ENCODE results near the gene CD160.

The CD160 gene

DNA sequence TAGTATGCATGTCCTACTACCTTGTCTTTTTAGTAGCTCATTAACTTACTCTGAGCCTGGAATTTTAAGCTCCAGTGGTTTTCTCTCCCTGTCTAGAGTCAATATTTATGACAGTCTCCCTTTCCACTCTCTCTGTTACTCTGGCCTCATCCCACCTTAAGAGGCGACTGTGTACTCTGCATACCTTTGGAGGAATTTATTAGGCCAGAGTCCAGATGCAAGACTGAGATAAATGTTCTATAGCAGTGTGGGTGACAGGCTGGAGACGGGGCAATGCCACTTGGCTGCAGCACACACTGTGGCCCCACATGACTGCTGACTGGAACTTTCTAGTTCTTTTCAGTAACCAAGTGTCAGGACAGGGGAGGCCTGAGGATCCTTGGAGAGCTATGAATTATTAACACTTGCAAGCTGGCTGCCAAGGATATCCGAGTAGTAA is 8.1 kb upstream of the CD160 start (continued):
- TF ChIP-seq, protein P1, sequence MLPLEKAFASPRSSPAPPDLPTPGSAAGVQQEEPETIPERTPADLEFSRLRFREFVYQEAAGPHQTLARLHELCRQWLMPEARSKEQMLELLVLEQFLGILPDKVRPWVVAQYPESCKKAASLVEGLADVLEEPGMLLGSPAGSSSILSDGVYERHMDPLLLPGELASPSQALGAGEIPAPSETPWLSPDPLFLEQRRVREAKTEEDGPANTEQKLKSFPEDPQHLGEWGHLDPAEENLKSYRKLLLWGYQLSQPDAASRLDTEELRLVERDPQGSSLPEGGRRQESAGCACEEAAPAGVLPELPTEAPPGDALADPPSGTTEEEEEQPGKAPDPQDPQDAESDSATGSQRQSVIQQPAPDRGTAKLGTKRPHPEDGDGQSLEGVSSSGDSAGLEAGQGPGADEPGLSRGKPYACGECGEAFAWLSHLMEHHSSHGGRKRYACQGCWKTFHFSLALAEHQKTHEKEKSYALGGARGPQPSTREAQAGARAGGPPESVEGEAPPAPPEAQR (tag by site-specific recombination; IDR thresholded peaks at IDR 0.05) = no peak
- TF ChIP-seq, protein P2, sequence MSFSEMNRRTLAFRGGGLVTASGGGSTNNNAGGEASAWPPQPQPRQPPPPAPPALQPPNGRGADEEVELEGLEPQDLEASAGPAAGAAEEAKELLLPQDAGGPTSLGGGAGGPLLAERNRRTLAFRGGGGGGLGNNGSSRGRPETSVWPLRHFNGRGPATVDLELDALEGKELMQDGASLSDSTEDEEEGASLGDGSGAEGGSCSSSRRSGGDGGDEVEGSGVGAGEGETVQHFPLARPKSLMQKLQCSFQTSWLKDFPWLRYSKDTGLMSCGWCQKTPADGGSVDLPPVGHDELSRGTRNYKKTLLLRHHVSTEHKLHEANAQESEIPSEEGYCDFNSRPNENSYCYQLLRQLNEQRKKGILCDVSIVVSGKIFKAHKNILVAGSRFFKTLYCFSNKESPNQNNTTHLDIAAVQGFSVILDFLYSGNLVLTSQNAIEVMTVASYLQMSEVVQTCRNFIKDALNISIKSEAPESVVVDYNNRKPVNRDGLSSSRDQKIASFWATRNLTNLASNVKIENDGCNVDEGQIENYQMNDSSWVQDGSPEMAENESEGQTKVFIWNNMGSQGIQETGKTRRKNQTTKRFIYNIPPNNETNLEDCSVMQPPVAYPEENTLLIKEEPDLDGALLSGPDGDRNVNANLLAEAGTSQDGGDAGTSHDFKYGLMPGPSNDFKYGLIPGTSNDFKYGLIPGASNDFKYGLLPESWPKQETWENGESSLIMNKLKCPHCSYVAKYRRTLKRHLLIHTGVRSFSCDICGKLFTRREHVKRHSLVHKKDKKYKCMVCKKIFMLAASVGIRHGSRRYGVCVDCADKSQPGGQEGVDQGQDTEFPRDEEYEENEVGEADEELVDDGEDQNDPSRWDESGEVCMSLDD (tag by site-specific recombination; IDR thresholded peaks at IDR 0.05) = no peak
- no peak for TF ChIP-seq ZNF626 (tag by site-specific recombination; IDR thresholded peaks at IDR 0.05)
- no peak for TF ChIP-seq SETDB1 (IDR thresholded peaks at IDR 0.05; ENCODE audit: insufficient read length, low read length)
- no peak for TF ChIP-seq YY2 (tag by site-specific recombination; IDR thresholded peaks at IDR 0.05)
- no peak for TF ChIP-seq ZNF37A (tag by site-specific recombination; IDR thresholded peaks at IDR 0.05)
- no peak for TF ChIP-seq ZSCAN16 (tag by site-specific recombination; IDR thresholded peaks at IDR 0.05)
- no peak for TF ChIP-seq ZNF600 (tag by site-specific recombination; IDR thresholded peaks at IDR 0.05)
- no peak for TF ChIP-seq ZNF324 (tag by site-specific recombination; IDR thresholded peaks at IDR 0.05)
- TF ChIP-seq ZNF777 (tag by site-specific recombination; IDR thresholded peaks at IDR 0.05; ENCODE audit: borderline replicate concordance) = no peak

DNA sequence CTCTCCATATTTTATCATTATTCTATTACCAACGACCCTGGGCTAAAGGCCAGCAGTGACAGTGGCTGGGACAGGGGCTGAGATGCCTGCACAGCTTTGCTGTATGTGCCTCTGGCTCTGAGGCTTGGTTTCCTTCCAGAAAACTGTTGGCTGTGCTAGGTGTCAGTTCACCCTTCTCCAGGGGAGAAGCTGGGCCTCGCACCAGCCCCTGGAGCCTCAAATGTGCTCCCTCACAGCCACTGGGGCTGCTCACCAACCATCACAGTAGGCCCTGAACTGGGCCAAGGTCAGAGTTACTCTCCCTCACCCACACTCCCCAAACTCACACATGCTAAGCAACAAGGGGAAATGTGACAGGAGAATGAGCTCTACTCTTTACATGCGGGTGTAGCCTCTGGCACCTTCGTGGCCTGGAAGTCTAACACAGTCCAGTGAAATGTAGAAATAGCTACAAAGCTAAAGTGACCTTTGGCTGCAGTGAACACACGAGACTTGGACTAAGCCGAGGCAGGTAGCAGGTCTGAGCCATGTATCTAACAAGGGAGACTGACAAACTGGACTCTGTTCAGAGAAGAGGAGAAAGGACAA is 4.7 kb upstream of the CD160 start:
- Histone ChIP-seq H3K27ac (ENCODE audit: extremely low read depth, low read depth, low read length) (no peak overlapping the region), H3K9me3 (ENCODE audit: control insufficient read depth, insufficient read depth, low read depth, low read length) (no peaks in the 10 kb centered on the region), H3K4me1 (ENCODE audit: control insufficient read depth, insufficient read depth, low read length) (no peaks in the 10 kb centered on the region), H3K4me3 (ENCODE audit: low read depth, low read length) (no peak overlapping the region), H3K36me3 (ENCODE audit: control insufficient read depth in 2 of 2, insufficient read depth in 1 of 2, low read length in 2 of 2) (no peaks in the 10 kb centered on the region; a peak in 1 of 3 replicates)
- CTCF ChIA-PET = interaction anchor here (0.9 kb wide), 1 partner anchor 131 kb away, joined by 3 read pairs; the partner anchor contains the start of gene NUDT17
- POLR2A ChIA-PET = interaction anchor here (0.7 kb wide), 1 partner anchor 25 kb away, joined by 3 read pairs; no protein-coding TSS in a partner anchor
- TF ChIP-seq ZNF311 (tag by site-specific recombination; IDR thresholded peaks at IDR 0.05; ENCODE audit: borderline replicate concordance) = no peak
- no peak for TF ChIP-seq HOXC10 (CRISPR knock-in tag; IDR thresholded peaks at IDR 0.05)

DNA sequence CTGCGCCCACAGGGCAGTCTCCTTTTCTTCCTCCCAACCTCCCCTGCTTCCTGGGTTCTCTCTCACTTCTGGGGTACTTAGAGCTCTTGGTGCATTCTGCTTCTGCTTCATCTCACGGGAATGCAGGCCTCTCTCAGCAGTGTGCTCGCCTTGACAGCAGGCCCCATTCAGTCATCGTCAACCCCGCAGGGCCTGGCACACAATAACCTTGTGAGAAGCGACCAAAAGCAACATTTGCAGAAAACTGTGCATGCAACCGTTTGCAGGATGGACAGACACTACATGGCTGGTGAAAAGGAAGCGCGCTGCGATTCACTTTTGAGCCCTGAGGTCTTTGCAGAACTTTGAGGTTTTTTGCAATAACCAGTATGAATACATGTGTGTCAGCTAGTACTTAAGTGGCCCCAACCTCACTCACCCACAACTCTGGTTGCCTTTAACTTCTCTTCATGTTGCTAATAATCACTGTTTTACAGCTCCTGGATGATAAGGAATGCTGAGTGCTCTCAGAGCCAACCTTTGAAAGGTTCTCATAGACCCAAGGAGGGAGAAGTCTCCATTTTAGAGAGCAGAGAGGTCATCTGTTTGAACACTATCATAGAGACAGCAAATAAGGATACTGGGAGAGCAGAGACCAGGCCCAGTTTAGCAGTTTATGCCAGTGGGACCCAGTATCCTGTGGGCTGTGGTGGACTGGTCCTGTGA is 2.5 kb upstream of the CD160 start:
- ChIA-PET CTCF (interaction anchor here (1.0 to 1.1 kb wide), 2 partner anchors 9 to 25 kb away, joined by 3 to 4 read pairs; no protein-coding TSS in a partner anchor), POLR2A (no interaction called here)
- Histone ChIP-seq H3K36me3 (ENCODE audit: control insufficient read depth in 2 of 2, insufficient read depth in 1 of 2, low read length in 2 of 2) (no peaks in the 10 kb centered on the region; a peak in 1 of 3 replicates), H3K27ac (ENCODE audit: extremely low read depth, low read depth, low read length) (no peak overlapping the region), H3K9me3 (ENCODE audit: control insufficient read depth, insufficient read depth, low read depth, low read length) (no peaks in the 10 kb centered on the region), H3K4me3 (ENCODE audit: low read depth, low read length) (no peak overlapping the region), H3K4me1 (ENCODE audit: control insufficient read depth, insufficient read depth, low read length) (no peaks in the 10 kb centered on the region)
- TF ChIP-seq ZNF202 (tag by site-specific recombination; IDR thresholded peaks at IDR 0.05; ENCODE audit: borderline replicate concordance) (no peak), ZNF501 (tag by site-specific recombination; IDR thresholded peaks at IDR 0.05) (no peak), ZSCAN30 (tag by site-specific recombination; IDR thresholded peaks at IDR 0.05) (no peak)

DNA sequence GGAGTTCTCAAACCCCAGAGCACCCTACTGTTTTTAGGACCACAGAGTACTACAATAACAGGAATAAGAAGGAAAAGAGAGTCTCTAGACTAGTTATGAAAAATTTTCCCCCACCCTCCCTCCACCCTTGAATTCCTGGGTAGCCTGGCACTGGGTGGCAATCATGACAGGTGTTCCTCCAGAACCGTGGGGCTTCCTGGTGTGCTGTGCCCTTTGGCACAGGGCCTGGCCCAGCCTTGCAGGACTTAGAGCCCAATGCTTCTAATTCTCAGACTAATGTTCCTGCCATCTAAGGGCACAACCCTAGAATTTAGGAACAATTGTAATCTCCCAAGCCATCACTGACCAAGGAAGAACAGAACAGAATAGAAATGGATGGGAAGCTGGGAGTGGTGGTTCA is 1.5 kb upstream of the CD160 start:
- POLR2A ChIA-PET = no interaction called here
- no peaks in the 10 kb centered on the region; a peak in 1 of 3 replicates for H3K36me3 ChIP-seq (ENCODE audit: control insufficient read depth in 2 of 2, insufficient read depth in 1 of 2, low read length in 2 of 2)
- no peaks in the 10 kb centered on the region for H3K9me3 ChIP-seq (ENCODE audit: control insufficient read depth, insufficient read depth, low read depth, low read length)
- H3K27ac ChIP-seq (ENCODE audit: extremely low read depth, low read depth, low read length) = no peak overlapping the region
- CTCF ChIA-PET = no interaction called here
- H3K4me1 ChIP-seq (ENCODE audit: control insufficient read depth, insufficient read depth, low read length) = no peaks in the 10 kb centered on the region
- H3K4me3 ChIP-seq (ENCODE audit: low read depth, low read length) = no peak overlapping the region
- TF ChIP-seq ZNF366 (tag by site-specific recombination; conservative IDR thresholded peaks at IDR 0.05) = no peak
- no peak for TF ChIP-seq ZNF341 (tag by site-specific recombination; IDR thresholded peaks at IDR 0.05; ENCODE audit: low read depth)
- TF ChIP-seq GLIS1 (tag by site-specific recombination; IDR thresholded peaks at IDR 0.05) = no peak
- no peak for TF ChIP-seq REPIN1 (tag by site-specific recombination; IDR thresholded peaks at IDR 0.05; ENCODE audit: low read depth)
- TF ChIP-seq, protein P2 (tag by site-specific recombination; IDR thresholded peaks at IDR 0.05) = no peak
- no peak for TF ChIP-seq ZNF555 (tag by site-specific recombination; conservative IDR thresholded peaks at IDR 0.05)
- no peak for TF ChIP-seq ZNF610 (tag by site-specific recombination; IDR thresholded peaks at IDR 0.05; ENCODE audit: borderline replicate concordance)
